GDM1 (cell line): Measurements from ENCODE around the gene SLC27A2.
"Not testable (repeated sequence)": the region's sequence is repeated elsewhere in the genome, so short reads cannot be mapped to it uniquely, and the experiment has no call there.

ENCODE experiments used
- DNase-seq: peaks from one replicate; lab custom pipeline; 2025; lab: John Stamatoyannopoulos, UW

Gene SLC27A2

DNA sequence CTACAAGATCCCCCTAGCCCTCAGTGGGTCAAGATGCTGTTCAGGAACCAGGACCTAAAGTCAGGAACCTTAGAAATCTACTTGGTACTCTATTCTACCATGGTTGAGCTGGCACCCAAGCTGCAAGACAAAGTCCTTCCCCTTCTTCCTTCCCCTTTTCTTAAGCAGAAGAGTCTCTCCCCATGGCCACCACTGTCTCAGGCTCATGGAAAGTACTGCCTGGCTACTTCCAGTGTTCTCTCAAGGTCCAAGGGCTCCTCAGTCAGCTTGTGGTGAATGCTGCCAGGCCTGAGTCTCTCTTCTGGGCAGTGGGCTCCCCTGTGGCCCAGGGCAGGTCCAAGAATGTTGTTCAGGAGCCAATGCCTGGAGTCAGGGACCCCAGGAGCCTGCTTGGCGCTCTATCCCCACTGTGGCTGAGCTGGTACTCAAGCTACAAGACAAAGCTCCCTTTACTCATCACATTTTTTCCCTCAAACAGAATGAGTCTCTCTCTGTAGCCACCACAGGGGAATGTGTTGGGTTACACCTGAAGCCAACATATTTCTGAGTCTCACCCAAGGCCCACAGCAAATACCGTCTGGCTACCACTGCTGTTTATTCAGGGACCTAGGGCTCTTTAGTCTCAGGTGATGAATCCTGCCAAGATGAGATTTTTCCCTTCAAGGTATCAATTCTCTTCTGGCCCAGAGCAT is 18.1 kb upstream of the SLC27A2 start:
- no peak for DNase-seq

DNA sequence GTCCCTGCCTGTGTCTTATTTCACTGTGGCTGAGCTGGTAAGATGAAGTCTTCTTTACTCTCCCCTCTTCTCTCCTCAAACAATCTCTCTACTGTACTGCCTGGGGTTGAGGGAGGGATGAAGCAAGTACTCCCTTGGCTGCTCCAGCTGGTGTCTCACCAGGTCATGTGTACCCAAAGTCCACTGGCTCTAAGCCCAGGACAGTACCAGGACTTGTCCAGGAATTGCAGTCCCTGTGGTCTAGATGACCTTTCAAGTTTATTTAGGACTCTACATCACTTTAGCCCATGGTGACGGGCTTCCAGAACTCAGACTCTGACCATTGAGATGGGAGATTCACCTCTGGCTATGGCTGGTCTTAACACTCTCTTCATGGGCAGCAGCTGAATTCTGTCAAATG is 17.5 kb upstream of the SLC27A2 start:
- no peak for DNase-seq

DNA sequence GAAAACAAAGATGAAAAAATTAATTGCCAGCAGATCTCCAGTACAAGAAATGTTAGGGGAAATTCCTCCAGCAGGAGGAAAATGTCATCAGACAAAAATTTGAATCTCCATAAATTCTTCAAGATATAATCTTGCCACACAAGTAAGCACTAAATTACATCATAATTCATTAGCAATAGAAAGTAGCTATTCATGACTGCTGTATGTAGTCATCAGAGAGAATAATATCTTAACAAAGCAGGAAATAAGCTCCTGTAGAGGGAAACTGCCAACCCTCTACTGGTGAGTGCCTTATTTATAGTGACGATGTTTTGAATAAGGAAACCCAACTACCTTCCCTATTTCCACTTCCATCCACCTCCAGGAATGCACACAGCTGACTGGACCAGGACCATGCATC is 15.8 kb upstream of the SLC27A2 start:
- no peak for DNase-seq

DNA sequence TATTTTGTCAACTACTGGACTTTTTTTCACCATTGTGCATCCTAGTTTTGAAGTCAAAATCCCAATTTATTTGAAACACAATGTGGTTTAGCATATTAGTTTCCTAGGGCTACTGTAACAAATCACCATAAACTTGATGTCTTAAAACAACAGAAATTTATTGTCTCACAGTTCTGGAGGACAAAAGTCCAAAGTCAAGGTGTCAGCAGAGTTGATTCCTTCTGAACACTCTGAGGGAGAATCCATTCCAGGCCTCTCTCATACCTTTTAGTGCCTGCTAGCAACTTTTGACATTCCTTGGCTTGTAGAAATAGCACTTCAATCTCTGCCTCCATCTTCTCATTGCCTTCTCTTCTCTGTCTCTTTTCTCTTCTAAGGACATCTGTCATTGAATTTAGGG is 14.9 kb upstream of the SLC27A2 start:
- no peak for DNase-seq

DNA sequence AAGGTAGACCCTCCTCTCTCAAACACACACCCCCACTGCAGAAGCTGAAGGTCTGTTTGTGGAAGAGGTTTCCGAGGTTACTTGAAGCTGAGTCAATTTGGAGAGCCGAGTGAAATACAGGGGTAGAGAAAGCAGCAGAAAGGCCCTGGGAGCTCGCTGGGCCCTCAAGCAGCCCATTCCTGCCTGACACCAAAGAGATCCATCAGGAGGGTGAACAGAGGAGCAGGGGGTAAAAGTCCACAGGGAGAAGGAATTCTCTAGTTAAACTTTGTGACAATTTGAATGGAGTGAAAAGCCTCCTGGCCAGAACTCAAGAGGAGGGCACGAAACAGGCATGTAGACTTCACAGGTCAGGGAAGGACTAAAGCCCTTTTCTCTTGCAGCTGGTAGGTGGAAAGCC is 13.6 kb upstream of the SLC27A2 start:
- DNase-seq: no peak

DNA sequence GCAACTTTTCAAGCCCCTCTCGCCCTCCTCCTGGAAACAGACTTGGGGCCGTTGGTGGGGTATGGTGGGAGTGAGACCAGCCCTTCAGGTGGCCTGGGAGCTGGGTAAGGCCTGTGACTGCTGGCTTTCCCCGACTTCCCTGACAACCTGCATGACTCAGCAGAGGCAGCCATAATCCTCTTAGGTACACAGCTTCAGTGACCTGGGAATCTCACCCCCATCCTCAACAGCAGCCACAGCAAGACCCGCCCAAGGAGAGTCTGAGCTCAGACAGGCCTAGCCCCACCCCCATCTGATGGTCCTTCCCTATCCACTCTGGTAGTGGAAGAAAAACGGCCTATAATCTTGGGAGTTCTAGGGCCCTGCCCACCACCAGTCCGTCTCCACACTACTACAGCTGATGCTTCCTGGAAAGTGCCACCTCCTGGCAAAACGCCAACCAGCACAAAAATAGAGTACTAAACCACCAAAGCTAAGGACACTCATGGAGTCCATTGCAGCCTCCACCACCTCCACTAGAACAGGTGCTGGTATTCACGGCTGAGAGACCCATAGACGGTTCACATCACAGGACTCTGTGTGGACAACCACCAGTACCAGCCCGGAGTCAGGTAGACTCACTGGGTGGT is 13.1 kb upstream of the SLC27A2 start:
- no peak for DNase-seq

DNA sequence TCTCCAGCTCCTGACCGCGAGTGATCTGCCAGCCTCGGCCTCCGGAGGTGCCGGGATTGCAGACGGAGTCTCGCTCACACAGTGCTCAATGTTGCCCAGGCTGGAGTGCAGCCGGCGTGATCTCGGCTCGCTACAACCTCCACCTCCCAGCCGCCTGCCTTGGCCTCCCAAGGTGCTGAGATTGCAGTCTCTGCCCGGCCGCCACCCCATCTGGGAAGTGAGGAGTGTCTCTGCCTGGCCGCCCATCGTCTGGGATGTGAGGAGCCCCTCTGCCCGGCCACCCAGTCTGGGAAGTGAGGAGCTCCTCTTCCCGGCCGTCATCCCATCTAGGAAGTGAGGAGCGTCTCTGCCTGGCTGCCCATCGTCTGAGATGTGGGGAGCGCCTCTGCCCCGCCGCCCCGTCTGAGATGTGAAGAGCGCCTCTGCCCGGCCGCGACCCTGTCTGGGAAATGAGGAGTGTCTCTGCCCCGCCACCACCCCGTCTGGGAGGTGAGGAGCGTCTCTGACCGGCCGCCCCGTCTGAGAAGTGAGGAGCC is 9.6 kb upstream of the SLC27A2 start:
- DNase-seq: not testable (repeated sequence)

DNA sequence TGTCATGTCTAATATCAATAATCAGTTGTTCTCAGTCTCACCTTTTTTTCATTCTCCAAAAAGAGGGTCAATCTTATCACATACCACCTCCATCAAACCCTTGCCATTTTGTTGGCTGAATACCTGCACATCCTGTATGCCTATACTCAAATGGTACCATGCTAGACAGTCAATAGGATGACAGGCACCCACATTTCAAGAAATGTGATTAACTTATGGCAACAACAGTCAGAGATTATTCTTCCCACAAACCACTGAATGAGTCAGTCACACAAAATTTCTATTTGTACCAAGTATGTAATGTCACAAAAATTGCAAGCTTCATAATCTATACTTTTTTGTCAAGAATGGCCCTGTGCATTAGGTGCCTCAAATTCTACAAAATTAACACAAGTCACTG is 5.1 kb upstream of the SLC27A2 start:
- DNase-seq: no peak

DNA sequence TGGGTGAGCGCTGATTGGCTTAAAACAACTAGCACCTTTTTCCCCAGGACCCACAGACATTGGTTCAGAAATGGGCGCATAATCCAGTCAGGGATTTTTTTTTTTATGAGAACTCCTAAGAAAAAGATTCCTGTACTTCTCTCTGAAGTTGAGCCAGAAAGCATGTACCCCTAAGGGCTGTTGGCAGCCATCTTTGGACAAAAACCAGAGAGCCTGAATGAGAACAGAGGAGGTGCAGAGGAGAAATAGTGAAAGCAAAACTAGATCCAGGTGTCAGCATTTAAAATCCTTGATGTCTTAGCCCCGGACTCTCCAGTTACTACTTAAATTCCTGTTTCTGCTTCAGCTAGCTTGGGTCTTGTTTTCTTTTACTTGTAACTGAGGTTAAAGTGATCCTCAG is 1.9 kb upstream of the SLC27A2 start:
- DNase-seq: no peak

DNA sequence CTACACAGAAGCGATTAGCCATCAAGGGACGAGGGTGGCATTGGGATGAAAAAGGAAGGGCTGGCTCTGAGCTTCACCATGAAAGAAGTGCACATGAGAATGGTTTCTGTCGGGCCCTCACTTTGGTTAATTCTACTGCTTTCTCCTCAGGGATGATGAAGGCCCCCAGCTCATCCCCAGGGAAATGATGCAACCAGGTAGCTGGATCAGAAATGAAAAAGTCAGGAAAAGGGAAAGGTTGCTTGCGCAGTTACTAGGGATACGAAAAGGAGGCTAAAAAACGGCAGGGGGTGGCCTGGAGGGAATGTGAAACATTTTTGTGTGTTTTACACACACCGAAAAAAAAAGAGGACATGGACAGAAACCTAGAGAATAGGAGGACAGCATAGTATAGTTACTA is 1.4 kb upstream of the SLC27A2 start:
- no peak for DNase-seq

DNA sequence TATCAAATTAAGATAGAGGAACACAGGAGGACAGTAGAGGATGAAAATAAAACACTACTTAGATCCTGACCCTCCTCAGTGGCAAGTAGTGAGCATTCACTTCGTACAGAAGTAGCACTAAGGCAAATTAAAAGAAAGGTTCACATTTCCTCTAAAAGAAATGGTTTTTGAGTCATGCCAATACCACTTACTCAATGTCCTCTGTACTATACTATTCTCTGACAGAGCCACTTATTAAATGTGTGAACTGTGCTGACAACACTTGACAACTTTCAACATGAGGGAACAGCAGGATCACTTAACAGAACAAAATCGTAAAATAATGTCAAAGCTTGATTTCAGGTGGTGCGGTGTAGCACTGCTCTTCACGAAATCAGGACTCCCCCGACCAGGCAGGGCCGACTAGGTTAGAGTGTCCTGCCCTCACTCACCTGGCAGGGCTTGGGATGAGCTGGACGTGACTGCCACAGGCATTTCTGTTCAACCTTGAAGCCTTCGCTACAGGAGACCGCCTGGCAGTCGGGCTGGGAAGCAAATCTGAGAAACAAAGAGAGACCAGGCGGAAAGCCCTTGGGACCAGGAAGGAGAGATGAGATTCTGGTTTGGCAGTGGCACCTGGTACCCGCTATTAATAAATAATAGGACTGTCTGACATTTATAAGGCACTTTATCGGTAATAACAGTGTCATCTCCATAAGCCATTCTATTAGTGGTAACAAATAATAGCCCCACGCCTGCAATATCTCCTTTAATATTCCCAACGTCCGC is 611 bp upstream of the SLC27A2 start:
- DNase-seq: no peak

DNA sequence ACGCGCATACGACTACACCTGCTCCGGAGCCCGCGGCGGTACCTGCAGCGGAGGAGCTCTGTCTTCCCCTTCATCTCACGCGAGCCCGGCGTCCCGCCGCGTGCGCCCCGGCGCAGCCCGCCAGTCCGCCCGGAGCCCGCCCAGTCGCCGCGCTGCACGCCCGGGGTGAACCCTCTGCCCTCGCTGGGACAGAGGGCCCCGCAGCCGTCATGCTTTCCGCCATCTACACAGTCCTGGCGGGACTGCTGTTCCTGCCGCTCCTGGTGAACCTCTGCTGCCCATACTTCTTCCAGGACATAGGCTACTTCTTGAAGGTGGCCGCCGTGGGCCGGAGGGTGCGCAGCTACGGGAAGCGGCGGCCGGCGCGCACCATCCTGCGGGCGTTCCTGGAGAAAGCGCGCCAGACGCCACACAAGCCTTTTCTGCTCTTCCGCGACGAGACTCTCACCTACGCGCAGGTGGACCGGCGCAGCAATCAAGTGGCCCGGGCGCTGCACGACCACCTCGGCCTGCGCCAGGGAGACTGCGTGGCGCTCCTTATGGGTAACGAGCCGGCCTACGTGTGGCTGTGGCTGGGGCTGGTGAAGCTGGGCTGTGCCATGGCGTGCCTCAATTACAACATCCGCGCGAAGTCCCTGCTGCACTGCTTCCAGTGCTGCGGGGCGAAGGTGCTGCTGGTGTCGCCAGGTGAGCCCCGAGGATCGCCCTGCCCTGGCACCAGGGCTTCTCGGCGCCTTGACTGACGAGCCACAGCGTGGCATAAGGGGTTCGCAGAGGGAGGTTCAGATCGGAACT is 420 bp downstream of the SLC27A2 start:
- peak; percentile 53 for DNase-seq

DNA sequence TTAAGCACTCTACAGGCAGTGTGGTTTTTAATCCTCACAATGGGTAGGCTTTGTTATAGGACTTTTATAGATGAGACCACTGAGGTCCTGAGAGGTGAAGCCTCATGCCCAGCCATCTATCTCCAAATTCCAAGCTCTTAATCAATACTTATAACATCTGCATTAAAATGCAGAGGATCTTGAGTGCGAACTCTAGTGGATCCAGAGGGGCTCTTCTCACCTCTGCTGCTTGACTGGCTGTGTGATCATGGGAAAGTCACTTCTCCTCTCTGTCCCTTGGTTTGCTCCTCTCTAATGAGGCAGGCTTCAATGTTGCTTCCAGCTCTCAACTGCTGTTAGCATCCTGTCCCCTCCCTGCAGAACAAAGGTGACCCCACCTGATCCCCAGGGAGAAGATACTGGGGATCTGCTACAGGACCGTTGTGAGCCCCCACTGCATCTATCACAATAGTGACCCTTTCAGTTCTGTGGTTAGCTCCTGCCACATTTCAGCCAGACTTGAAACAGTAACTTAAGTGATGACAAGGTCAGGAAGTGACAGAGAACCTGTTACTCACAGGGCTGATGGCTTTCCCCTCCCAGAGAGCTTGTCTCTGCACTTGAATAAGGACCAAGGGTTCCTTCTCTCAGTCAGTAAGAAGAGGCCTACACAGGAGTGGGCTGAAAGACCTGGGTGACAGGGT is 1.3 kb downstream of the SLC27A2 start:
- DNase-seq: no peak

DNA sequence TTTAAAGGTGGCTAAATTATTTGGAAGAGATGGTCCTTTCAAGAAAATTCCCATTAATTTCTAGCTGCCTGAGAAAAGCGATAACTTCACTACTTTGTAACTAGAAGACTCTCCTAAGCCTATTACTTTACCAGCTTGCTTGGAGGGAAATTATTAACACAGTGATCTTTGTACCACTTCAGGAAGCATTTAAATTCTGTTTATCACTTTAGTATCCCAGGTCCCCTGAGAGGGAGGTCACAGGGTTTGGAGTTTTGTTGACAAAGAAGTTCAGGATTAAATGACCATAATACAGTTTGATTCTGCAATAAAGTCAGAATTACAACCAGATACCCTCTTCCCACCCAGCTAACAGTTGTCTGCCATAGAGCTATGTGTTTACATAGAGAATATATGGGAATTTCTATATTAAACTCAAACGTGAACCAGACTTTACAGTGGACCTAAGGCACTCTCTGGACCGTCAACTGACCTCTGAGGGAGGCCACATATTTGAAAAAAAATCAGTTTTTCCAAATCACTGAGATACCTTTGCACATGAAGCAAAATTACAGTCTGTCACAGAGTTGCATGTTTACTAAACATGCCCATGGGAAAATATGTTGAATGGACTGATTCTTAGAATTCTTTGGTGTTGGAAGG is 3.0 kb downstream of the SLC27A2 start:
- DNase-seq: no peak

DNA sequence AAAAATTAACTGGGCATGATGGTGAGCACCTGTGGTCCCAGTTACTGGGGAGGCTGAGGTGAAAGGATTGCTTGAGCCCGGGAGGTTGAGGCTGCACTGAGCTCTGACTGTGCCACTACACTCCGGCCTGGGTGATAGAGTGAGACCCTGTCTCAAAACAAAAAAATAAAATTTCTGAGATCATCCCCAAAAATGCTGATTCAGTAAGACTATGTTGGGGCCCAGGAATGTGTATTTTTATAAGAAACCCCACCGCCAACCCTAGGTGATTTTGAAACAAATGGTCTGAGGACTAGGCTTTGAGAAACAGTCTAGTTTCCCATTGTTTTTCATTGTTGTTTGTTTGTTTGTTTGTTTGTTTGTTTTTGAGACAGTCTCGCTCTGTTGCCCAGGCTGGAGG is 4.1 kb downstream of the SLC27A2 start:
- DNase-seq: no peak

DNA sequence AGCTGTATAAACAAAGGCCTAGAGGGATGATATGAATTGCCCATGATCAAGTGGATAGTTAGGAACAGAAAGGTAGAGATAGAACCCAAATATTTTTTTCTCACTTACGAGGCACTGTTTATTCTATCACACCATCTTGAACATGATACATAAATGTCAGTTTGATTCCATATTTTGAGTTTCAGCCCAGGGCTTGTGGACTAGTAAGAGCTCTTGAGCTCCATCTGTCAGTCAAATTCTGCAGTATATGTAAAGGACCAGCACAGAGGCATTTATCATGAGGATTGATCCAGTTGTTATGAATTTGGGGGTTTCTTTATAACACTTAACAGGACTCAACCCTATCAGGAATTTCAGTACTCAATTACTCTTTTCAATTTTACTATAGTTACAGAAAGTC is 4.8 kb downstream of the SLC27A2 start:
- no peak for DNase-seq

DNA sequence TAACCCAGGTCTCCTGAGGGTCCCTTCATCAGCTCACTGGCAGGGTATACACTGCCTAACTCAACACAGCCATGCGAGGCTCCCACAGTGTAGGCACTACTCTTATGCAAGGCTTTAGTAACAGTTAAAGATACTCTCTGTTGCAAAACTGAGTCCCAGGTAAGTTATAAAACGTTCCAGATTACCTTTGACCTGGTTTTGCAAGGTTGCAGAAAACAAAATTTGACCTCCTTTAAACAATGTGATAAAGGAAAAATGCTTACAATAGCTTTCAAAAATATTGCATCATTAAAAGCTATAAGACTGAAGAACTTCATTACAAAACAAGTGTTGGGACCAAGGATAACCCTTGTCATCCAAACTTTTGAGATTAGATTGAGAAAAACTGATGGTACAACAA is 5.5 kb downstream of the SLC27A2 start:
- no peak for DNase-seq

DNA sequence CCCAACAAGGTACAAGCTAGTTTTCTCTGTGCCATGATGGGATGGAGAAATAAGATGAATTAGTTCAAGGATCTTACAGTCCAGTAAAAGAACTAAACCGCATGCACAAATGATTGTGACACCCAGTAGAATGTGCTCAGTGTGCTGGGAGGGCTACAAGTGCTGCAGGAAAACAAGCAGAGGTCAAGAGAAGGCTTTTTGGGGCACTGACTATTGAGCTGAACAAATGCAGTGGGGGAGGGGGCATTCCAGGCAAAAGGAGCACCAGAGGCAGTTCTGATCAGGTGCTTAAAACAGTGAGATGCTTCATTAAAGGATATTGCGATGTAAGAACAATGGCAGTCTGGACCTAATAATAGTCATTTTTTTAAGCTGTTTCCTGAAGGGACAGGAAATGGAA is 6.0 kb downstream of the SLC27A2 start:
- DNase-seq: no peak

DNA sequence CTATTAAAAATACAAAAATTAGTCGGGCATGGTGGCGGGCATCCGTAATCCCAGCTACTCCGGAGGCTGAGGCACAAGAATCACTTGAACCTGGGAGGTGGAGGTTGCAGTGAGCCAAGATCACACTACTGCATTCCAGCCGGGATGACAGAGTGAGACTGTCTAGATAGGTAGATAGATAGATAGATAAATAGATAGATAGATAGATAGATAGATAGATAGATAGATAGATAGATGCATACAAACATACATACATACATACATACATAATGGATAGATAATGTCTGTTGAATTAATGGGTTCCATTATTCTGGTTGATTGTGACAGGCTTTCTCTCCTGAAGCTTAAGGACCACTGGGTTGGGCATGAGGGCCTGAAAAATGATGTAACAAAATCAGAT is 6.8 kb downstream of the SLC27A2 start:
- not testable (repeated sequence) for DNase-seq

DNA sequence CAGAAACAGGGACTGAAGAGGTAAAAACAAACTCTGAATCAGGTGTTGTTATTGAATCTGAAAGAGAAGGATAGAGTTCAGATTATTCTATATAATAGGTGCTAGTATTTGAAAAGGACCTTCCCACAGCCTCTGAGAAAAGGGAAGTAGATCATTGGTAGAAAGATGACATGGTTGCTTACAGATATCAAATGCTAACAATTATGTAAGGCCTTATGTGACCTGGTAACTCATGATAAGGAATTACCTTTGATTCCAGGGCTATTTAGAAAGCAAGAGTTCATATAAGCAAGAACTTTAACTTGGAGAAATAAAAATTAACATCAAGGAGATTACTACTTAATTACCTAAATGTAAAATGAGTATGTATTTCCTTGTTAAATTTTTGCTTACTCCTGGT is 7.6 kb downstream of the SLC27A2 start:
- DNase-seq: no peak

DNA sequence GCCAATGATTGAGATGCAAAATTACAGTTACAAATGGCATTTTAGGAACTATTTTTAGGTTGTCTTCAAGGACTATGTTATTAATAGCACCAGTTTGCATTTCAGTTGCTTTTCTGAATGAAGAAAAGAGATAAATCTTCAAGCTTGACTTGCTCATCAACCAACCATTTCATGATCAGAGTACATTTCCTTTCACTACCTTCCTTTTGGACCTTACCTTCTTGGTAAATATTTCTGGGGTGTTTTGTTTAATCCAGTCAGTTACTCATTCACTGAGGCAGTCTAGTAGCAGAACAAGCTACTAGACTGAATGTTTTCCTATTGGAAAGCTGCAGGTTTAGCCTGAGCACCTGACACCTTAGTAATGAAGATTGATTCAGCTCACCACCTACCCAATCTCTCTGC is 8.2 kb downstream of the SLC27A2 start:
- no peak for DNase-seq
